ENCODE measurements around the gene ZMYND8. TPM values are rescaled to one million over a fixed set of nuclear protein-coding genes. Genes with fewer than 3 reads are reported as not detected.

Gene ZMYND8
- total RNA-seq, 4 donors from 2014 or later = 48.5 to 169 (median 54.1) TPM

DNA sequence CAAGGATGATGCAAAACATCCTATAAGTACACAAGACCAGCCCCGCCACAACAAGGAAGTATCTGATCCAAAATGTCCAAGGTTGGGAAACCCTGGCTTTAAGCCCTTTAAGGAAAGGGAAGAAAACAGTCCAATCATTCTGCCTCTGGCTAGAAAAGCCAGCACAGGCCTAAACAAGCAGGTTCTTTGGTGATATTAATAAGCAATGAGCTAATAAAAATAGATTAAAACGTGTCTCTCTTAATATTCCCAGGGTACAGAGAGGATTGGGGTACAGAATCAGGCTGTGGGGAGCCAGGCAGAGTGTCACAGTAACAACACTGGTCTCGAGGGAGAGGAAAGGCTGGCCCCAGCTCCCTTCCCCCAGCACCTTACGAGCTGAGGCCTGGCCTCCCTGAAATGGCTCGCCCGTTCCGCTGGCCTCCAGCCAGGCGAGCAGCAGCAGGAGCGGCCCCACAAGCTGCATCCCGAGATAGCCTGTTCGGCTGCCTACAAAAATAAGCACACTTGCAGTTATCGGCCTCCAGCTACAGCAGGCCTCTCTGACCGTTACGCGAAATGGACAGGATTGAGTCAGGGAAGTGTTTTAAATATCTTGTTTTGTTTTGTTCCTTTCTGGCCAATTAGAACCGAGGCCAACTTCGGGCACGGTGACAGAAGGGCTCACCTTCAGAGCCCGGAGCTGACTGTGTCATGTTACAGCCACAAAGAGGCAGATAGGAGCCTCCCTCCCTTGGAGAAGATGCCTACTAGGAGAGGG is 4.0 kb upstream of the ZMYND8 start:
- Histone ChIP-seq H3K4me1 (peaks cover 69% of the 10 kb centered on the region), H3K36me3 (no peaks in the 10 kb centered on the region), H3K27me3 (no peaks in the 10 kb centered on the region), H3K9me3 (no peaks in the 10 kb centered on the region), H3K27ac (peak overlapping the region; percentile 99), H3K4me3 (peak overlapping the region; percentile 6)
- peak; percentile 88 to 89 for DNase-seq (ENCODE audit: low spot score in 2 of 2)
- TF ChIP-seq EP300 (IDR thresholded peaks at IDR 0.05) (peak; percentile 51), POLR2AphosphoS5 (IDR thresholded peaks at IDR 0.05) (peak; percentile 74 to 85 (median 81)), POLR2A (IDR thresholded peaks at IDR 0.05) (peak in 1 of 2 donors; percentile 31)
- TF ChIP-seq, protein P1, sequence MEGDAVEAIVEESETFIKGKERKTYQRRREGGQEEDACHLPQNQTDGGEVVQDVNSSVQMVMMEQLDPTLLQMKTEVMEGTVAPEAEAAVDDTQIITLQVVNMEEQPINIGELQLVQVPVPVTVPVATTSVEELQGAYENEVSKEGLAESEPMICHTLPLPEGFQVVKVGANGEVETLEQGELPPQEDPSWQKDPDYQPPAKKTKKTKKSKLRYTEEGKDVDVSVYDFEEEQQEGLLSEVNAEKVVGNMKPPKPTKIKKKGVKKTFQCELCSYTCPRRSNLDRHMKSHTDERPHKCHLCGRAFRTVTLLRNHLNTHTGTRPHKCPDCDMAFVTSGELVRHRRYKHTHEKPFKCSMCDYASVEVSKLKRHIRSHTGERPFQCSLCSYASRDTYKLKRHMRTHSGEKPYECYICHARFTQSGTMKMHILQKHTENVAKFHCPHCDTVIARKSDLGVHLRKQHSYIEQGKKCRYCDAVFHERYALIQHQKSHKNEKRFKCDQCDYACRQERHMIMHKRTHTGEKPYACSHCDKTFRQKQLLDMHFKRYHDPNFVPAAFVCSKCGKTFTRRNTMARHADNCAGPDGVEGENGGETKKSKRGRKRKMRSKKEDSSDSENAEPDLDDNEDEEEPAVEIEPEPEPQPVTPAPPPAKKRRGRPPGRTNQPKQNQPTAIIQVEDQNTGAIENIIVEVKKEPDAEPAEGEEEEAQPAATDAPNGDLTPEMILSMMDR (IDR thresholded peaks at IDR 0.05) = no peak
- WGBS = 12% methylated on average over 18 of the region's 19 CpGs

DNA sequence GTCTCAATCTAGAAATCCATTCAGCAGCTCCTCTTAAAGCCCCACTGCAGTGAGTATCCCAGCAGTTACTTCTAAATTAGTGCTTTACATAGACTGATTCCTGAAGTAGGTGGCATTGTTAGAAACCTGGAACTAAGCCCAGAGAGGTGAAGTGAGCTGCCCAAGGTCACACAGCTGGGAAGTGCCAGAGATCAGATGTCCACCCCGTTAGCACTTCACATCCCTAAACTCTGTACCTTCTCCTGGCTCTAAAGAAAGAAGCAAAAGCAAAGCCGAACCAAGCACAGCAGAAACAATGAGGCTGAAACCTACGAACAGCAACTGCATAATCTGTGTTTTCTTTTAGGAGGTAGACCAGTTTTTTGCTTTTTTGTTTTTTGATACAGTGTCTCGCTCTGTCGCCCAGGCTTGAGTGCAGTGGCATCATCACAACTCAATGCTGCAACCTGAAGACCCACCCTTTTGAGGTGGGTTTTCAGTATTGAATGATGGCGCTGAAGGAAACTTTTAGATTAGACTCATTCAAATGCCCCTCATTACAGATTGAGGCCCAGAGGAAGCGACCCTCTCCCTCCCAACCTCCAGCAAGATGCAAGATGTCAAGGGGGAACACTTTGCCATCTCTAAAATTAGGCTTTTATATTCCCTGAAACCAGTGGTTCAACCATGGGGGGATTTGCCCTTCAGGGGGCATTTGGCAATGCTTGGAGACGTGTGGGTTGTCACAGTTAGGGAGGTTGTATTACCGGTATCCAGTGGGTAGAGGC is 3.2 kb upstream of the ZMYND8 start:
- Histone ChIP-seq H3K36me3 (no peaks in the 10 kb centered on the region), H3K4me3 (peak overlapping the region; percentile 11), H3K27ac (peak overlapping the region; percentile 99), H3K27me3 (no peaks in the 10 kb centered on the region), H3K9me3 (no peaks in the 10 kb centered on the region), H3K4me1 (peaks cover 77% of the 10 kb centered on the region)
- WGBS = 37% methylated on average over 9 of the region's 9 CpGs
- DNase-seq (ENCODE audit: low spot score in 2 of 2) = peak in 1 of 2 donors; percentile 79
- TF ChIP-seq, protein P1 (IDR thresholded peaks at IDR 0.05) = no peak
- peak in 1 of 3 donors; percentile 44 for TF ChIP-seq POLR2AphosphoS5 (IDR thresholded peaks at IDR 0.05)
- TF ChIP-seq POLR2A (IDR thresholded peaks at IDR 0.05) = no peak
- TF ChIP-seq EP300 (IDR thresholded peaks at IDR 0.05) = no peak

DNA sequence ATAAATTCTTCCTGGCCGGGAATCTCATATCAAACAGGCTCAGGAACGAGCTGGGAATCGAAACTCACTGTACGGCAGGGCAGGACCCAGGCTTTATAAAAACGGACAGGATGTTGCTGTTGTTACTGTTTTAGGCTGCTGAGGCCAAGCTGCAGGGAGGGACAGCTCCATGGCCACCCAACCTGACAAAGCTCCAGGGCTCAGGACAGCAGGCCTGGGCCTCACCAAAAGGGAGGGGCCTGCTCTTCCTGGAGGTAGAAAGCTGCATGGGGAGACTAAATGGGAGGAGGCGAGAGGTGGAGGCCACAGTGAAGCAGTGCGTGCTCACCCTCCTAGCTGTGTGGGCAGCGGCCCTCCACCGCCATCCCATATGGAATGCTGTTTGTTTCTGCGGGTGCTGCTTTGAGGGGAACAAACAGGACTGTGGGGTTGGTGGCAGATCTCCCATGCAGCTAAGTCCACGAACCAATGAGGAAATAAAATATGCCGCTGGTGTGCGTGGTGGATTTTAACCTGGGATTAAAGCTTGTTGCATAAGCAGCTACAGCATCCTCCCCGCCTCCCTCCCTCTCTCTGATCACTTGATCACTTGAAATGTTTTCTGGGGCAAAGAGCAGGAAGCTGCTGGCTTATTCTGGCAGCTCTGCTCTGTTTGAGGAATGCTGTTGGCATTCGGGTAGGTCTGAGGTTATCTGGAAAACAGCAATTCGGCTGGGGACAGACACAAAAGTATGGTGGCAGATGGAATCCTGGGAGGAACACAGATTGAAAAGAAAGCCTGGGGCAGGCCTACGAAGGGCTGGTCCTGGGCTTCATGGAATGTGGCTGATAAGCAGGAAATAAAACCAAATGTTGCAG is 2.4 kb upstream of the ZMYND8 start:
- no peaks in the 10 kb centered on the region for H3K27me3 ChIP-seq
- H3K27ac ChIP-seq = peak overlapping the region; percentile 99
- TF ChIP-seq, protein P1 (IDR thresholded peaks at IDR 0.05) = no peak
- TF ChIP-seq POLR2A (IDR thresholded peaks at IDR 0.05) (peak in 1 of 2 donors; percentile 2), POLR2AphosphoS5 (IDR thresholded peaks at IDR 0.05) (peak in 2 of 3 donors; percentile 70 to 73), EP300 (IDR thresholded peaks at IDR 0.05) (peak; percentile 39)
- peaks cover 85% of the 10 kb centered on the region for H3K4me1 ChIP-seq
- H3K4me3 ChIP-seq = peak overlapping the region; percentile 11
- H3K9me3 ChIP-seq = no peaks in the 10 kb centered on the region
- 7% methylated on average over 16 of the region's 17 CpGs for WGBS
- peak; percentile 89 to 93 for DNase-seq (ENCODE audit: low spot score in 2 of 2)
- no peaks in the 10 kb centered on the region for H3K36me3 ChIP-seq

DNA sequence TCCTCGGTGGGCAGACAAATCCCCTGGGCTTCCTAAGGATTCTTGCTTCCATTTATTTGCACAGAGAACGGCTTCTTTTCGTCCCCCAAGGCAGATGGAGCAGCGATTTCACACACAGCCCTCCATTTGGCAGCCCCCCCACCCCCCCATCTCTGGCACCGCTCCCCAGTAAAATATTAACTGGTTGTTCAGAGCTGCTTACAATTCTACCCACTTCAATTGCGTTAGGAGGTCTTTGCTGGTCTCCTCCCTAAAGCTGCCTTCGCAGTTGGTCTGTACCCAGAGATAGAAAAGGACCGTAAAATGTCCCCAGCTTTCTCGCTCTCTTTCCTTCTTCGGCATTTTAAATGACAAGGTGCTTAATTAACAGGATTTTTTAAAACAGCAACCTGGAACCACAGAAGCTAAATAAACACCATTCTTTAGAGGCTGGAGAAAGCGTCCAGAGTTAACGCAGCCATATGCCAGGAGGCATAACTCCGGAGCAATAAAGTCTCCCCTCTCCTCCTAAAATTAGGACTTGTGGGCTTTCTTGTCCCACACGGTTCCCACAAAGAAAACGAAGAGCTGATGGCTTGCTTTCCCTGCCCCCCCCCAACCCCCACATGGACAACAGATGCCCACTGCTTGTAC is 1.7 kb upstream of the ZMYND8 start:
- peak overlapping the region; percentile 11 for H3K4me3 ChIP-seq
- 26% methylated on average over 15 of the region's 15 CpGs for WGBS
- no peaks in the 10 kb centered on the region for H3K27me3 ChIP-seq
- H3K9me3 ChIP-seq = no peaks in the 10 kb centered on the region
- no peaks in the 10 kb centered on the region for H3K36me3 ChIP-seq
- DNase-seq (ENCODE audit: low spot score in 2 of 2) = no peak
- peaks cover 92% of the 10 kb centered on the region for H3K4me1 ChIP-seq
- H3K27ac ChIP-seq = peak overlapping the region; percentile 99
- TF ChIP-seq POLR2A (IDR thresholded peaks at IDR 0.05) = no peak
- TF ChIP-seq EP300 (IDR thresholded peaks at IDR 0.05) = no peak
